Mononuclear cell (primary cell): Measurements from ENCODE around the gene DDX41. TPM values are rescaled to one million over a fixed set of nuclear protein-coding genes. Genes with fewer than 3 reads are reported as not detected.
"Not testable (repeated sequence)": the region's sequence is repeated elsewhere in the genome, so short reads cannot be mapped to it uniquely, and the experiment has no call there.

Source experiments
- H3K27me3 ChIP-seq: 2 replicates; pipeline ENCODE4 v1.6.0; 2011; ENCODE audit warnings: low read length, control low read depth; ENCODE audit not compliant: insufficient read depth
- H3K4me1 ChIP-seq: 2 replicates; pipeline ENCODE4 v1.5.1; 2011; ENCODE audit warnings: mild to moderate bottlenecking, low read length, control low read depth; ENCODE audit not compliant: insufficient read depth
- H3K4me3 ChIP-seq: 2 replicates; pipeline ENCODE4 v1.5.1; 2011; ENCODE audit warnings: mild to moderate bottlenecking, low read length, moderate library complexity
- H3K9me3 ChIP-seq: 2 replicates; pipeline ENCODE4 v1.5.1; 2011; ENCODE audit warnings: low read depth, mild to moderate bottlenecking, control low read depth, low read length
- total RNA-seq: library from RNA; depleted of rRNA; stranded (reverse); fragments of >200 nt; gene quantifications from one replicate; pipeline ENCODE4 v1.2.3, GENCODE V29; 2012

DDX41 gene
- total RNA-seq, 1 donor = 33.4 TPM

GRCh38 chr5:177545487-177546257 is 28.9 kb upstream of the DDX41 start:
- H3K4me3 ChIP-seq = no peak overlapping the region
- H3K27me3 ChIP-seq = no peaks in the 10 kb centered on the region
- H3K4me1 ChIP-seq = peaks cover 38% of the 10 kb centered on the region
- no peaks in the 10 kb centered on the region for H3K9me3 ChIP-seq

DNA sequence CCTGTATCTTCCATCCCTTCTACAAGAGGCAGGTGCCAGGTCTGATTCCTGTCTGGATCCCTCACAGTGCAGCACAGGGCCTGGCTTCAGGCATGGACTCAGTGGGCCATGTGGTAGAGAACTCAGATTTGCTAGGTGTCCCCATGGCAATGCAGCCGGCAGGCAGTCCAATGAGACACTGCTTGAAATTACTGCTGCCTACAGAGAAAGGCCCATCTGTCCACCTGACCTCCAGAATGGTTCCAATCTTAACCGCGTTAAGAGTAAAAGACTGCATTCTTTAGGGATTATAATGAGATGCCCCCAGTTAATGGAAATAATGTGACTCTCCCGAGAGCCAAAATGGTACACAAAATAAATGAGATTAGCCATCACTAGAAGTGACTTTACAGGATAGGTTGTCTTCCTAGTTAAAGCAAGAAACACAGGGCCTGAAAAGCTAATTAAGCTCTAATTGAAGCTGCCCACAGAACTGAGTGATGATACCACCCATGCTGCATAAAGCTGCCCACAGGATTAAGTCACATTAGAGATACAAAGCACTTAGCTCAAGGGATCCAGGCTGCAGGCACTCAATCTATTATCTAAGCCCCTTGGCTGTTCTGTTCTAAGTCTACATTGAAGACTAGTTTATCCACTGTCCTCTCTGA is 26.2 kb upstream of the DDX41 start:
- no peaks in the 10 kb centered on the region for H3K27me3 ChIP-seq
- no peaks in the 10 kb centered on the region for H3K9me3 ChIP-seq
- H3K4me1 ChIP-seq = peaks cover 28% of the 10 kb centered on the region
- no peak overlapping the region for H3K4me3 ChIP-seq

DNA sequence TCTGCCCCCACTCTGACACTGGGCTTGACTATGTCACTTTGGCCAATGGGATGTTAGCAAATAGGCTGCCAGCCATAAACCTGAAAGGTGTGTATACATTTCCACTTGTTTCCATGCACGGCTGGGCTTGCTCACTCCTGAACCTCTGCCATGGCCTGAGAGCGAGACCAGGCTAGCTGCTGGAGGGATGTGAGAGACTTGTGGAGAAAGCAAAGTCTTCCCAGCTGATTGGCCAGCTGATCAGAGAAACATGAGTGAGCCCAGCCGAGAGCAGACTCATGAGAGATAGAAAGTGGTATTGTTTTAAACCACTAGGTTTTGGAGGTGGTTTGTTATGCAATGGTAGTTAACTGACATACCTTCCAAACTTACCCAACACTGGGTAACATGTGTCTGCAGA is 23.7 kb upstream of the DDX41 start:
- no peaks in the 10 kb centered on the region for H3K27me3 ChIP-seq
- no peak overlapping the region for H3K4me3 ChIP-seq
- no peaks in the 10 kb centered on the region for H3K9me3 ChIP-seq
- H3K4me1 ChIP-seq = peaks cover 8% of the 10 kb centered on the region

- no peaks in the 10 kb centered on the region for H3K9me3 ChIP-seq
- H3K27me3 ChIP-seq = no peaks in the 10 kb centered on the region
- no peak overlapping the region for H3K4me3 ChIP-seq
- no peaks in the 10 kb centered on the region for H3K4me1 ChIP-seq
Measured at GRCh38 chr5:177539411-177539810, 22.6 kb upstream of the DDX41 start.

DNA sequence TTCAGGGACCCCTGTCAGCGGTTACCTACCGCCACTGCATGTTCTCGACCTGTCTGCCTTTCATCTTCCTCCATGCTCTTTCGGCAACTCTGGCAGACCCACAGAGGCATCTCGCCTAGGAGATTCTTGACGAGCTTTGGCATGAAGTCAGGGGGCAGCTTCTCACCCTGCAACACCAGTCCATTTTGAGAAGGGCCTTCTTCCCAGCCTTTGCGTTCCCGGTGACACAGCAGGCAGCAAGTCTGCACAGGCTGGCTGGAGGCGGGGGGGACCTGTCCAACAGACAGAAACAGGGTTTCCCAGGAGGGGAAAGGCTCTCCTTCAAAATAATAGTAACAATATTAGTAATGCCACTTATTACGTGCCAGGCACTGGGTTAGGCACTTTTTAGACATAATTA is 22.1 kb upstream of the DDX41 start:
- no peaks in the 10 kb centered on the region for H3K4me1 ChIP-seq
- no peaks in the 10 kb centered on the region for H3K27me3 ChIP-seq
- no peaks in the 10 kb centered on the region for H3K9me3 ChIP-seq
- H3K4me3 ChIP-seq = no peak overlapping the region

DNA sequence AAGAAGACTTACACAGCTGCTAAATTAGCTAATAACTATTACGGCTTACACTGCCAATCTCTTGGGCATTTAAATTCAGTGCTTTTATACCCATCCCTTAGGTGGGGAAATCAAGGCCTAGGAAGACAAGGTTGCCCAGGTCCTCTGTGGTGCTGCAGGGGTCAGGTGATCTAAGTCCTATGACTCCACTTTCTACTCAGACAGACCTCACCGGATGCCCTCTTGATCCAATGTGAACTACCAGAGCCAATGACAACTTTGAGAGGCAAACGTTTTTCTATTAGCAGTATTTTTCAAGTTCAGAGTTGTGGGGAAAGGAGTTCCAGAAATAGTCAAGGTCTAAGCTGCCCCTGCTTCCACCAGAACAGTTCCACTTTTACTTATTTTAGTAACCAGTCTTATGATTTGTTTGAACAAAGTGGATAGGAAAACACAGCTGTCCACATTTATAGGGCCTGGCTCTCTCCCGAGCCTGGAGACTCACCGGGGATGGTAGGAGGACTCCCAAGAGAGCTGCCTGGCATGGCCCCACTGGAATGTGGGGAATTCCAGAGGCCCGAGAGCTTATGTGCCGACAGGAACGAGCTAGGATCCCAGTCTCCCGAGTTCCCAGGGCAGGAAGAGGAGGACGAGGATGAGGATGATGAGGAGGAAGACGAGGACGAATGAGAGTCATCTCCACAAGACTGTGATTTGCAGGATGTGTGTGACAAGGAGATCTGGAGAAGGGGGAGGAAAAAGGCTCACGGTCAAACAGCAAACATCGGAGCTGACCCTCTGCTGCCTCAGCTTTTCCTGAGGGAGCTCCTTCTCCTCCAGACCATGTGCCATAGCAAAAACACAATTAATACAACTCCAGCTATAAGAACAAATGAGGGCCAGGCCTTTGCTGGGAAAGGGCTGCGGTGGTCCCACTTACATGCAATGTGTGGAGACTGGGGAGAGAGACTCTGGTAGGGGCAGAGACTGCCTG is 20.9 kb upstream of the DDX41 start:
- H3K4me1 ChIP-seq = no peaks in the 10 kb centered on the region
- no peaks in the 10 kb centered on the region for H3K27me3 ChIP-seq
- no peak overlapping the region for H3K4me3 ChIP-seq
- no peaks in the 10 kb centered on the region for H3K9me3 ChIP-seq

GRCh38 chr5:177536386-177536785 is 19.6 kb upstream of the DDX41 start:
- Histone ChIP-seq H3K4me1 (no peaks in the 10 kb centered on the region), H3K27me3 (no peaks in the 10 kb centered on the region), H3K9me3 (no peaks in the 10 kb centered on the region), H3K4me3 (no peak overlapping the region)

GRCh38 chr5:177535125-177535524 is 18.4 kb upstream of the DDX41 start:
- no peaks in the 10 kb centered on the region for H3K27me3 ChIP-seq
- H3K9me3 ChIP-seq = no peaks in the 10 kb centered on the region
- no peak overlapping the region for H3K4me3 ChIP-seq
- no peaks in the 10 kb centered on the region for H3K4me1 ChIP-seq

DNA sequence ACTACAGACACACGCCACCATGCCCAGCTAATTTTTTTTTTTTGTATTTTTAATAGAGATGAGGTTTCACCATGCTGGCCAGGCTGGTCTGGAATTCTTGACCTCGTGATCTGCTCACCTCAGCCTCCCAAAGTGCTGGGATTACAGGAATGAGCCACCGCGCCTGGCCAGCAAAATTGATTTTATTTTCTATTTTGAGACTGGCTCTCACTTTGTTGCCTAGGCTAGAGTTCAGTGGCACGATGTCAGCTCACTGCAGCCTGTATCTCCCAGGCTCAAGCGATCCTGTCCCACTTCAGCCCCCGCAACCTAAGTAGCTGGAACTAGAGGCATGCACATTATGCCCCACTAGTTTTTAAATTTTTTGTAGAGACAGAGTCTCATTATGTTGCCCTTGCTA is 17.7 kb upstream of the DDX41 start:
- not testable (repeated sequence) for H3K27me3 ChIP-seq, H3K4me3 ChIP-seq, H3K9me3 ChIP-seq, H3K4me1 ChIP-seq

GRCh38 chr5:177531209-177531940 is 14.6 kb upstream of the DDX41 start:
- no peaks in the 10 kb centered on the region for H3K4me1 ChIP-seq
- no peak overlapping the region for H3K4me3 ChIP-seq
- no peaks in the 10 kb centered on the region for H3K27me3 ChIP-seq
- no peaks in the 10 kb centered on the region for H3K9me3 ChIP-seq

DNA sequence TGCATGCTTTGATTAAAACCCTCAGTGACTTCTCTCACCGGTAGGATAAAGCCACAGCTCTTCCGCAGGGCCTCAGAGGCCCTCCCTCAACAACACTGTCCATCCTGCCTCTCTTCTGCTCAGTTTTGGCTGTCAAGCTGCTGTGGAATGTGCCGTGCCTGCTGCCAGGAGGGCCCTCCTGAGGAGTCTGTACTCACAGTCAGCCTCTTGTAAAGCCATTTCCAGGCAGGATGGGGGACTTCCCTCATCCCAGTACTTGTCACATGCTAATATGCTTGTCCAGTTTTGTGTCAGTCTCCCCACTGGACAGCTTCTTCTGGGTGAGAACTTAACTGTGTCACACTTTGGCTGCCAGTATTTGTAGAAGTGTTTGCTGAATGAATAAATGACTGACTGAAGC is 13.9 kb upstream of the DDX41 start:
- Histone ChIP-seq H3K27me3 (no peaks in the 10 kb centered on the region), H3K4me1 (no peaks in the 10 kb centered on the region), H3K4me3 (no peak overlapping the region), H3K9me3 (no peaks in the 10 kb centered on the region)

DNA sequence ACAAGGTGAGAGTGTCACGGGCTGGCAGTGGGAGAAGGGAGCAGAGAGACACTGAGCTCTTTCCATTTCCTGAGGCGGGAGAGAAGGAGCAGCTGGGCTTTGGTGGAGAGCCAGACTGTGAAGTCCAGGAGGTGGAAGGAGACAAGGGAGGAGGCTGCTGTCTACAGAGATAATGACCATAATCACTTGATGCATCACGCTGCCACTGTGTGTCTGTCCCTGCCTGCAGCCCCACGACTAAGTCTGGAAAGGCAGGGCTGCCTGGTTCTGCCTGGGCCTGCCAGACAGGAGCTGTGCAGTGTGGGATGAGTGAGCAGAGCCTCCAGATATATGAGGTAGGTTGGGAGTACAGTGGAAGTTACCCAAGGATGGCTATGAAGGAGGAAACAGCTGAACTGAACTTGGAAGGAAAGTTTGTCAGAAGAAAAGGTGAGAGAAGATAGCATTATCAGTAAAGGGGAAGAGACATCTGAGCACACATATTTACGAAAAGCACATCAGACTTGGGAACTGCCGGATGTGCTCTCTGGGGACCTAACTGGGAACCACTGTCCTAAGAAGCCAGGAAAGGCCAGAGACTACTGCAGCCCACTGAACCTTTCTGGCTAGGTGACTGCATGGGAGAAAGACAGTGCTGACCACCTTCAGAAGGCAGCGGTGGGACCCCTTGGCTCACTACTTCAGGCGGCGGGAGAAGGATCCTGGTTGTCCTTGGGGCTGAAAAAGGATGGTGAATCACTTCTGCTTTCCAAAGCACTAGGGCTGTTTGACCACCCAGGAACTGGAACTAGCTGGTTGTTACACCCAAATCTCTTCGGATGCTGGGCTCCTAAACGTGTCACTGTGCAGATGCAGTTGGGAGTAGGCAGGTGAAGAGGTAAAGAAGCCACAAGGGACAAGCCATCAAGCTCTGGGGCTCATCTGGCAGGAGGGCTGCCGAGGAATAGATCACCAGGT is 12.8 kb upstream of the DDX41 start:
- Histone ChIP-seq H3K27me3 (no peaks in the 10 kb centered on the region), H3K9me3 (no peaks in the 10 kb centered on the region), H3K4me1 (no peaks in the 10 kb centered on the region), H3K4me3 (no peak overlapping the region)

DNA sequence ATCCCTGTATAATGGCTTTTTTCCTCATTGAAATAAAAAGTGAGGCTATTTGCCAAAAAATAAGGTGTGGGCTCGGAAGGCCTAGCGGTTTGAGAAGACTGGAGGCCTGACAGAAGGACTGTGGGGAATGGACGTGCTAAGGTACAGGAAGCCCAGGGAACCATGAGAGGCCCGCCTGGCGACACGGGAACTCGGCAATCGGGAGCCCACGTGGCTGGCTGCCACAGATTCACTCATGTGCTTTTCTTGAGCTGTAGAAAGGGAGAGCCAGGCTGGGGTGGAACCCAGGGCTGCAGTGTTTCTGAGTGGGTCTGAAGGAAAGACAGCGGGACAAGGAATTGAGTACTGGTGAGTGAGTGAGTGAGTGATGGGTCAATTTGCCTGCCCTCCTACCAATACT is 11.9 kb upstream of the DDX41 start:
- no peaks in the 10 kb centered on the region for H3K27me3 ChIP-seq
- no peak overlapping the region for H3K4me3 ChIP-seq

DNA sequence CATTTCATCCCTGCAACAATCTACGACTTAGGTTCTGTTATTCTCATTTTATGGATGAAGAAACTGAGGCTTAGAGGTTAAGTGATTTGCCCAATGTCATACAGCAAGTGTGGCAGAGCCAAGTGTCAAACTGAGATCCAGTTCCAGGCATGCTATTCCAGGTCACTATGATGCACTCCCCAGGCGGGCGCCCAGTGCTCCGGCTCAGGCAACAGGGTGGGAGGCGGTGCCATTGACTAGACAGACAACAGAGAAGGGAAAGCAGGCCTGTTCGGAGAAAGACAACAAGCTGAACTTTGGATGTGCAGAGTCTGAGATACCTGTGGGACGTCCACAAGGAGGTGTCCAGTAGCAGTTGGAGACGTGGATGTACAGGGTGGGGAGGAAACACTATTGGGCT is 10.8 kb upstream of the DDX41 start:
- Histone ChIP-seq H3K4me1 (no peaks in the 10 kb centered on the region), H3K9me3 (no peaks in the 10 kb centered on the region), H3K27me3 (no peaks in the 10 kb centered on the region), H3K4me3 (no peak overlapping the region)

More for the DNA sequence above, 11.9 kb upstream of the DDX41 start:
- Histone ChIP-seq H3K4me1 (no peaks in the 10 kb centered on the region), H3K9me3 (no peaks in the 10 kb centered on the region)
